ENCODE measurements around the gene NAV1. TPM values are rescaled to one million over a fixed set of nuclear protein-coding genes. Genes with fewer than 3 reads are reported as not detected.

Gene NAV1
- total and polyA plus RNA-seq, 10 donors: 1.1 to 37.2 (median 20.3) TPM

DNA sequence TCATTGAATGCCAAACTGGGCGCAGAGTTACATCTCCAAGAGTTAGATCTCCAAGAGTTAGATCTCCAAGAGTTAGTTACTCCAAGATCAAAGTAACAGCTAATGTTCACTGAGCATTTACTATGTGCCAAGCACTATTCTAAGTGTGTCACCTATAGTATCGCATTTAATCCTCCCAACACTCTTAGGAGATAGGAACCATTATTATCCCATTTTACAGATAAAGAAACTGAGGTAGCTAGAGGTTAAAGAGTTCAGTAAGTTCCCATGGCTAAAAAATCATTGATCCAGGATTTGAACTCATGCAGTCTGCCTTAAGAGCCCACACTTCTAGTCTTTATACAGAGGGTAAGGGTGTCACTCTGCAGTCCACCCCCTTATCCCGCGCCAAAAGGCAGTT, 1.5 kb upstream of the NAV1 start:
- 91 to 96% (median 93%) methylated on average over 4 of the region's 4 CpGs for WGBS, 5 donors

DNA sequence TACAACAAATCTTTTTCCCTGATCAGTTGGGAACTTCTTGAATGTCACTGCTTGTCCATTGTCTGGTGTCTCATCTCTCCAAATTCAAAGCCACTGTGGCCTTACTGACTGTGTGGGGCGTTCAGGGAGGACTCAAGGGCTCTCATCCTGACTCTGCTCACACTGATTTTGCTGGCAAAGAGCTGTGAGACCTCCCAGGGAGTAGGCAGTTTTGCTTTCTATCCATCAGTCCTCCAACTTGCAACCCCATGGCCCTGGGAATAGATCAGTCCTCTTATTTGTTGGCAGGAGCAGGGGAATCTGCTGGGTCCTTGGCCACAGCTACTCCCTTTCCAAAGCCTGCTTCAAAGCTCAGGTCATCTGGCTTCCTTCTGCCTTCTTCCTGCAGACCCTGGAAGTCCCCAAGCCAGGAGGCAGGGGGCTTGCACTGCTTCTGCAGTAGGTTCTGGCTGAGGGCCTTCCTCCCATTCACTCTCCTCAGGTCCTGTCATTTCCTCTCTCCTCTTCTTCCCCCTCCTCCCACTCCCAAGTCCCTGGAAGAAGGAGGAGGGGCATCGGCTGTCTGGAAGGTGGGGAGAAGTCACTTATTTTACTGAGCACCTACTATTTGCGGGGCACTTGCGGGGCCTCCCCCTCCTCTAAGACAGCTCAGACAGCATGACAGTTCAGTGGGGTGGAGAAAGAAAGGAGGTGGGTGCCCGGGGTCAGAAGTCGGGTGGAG, 876 bp upstream of the NAV1 start:
- peak overlapping the region in 7 of 8 donors; percentile 56 to 82 (median 78) for H3K27ac ChIP-seq
- TF ChIP-seq, protein P1, sequence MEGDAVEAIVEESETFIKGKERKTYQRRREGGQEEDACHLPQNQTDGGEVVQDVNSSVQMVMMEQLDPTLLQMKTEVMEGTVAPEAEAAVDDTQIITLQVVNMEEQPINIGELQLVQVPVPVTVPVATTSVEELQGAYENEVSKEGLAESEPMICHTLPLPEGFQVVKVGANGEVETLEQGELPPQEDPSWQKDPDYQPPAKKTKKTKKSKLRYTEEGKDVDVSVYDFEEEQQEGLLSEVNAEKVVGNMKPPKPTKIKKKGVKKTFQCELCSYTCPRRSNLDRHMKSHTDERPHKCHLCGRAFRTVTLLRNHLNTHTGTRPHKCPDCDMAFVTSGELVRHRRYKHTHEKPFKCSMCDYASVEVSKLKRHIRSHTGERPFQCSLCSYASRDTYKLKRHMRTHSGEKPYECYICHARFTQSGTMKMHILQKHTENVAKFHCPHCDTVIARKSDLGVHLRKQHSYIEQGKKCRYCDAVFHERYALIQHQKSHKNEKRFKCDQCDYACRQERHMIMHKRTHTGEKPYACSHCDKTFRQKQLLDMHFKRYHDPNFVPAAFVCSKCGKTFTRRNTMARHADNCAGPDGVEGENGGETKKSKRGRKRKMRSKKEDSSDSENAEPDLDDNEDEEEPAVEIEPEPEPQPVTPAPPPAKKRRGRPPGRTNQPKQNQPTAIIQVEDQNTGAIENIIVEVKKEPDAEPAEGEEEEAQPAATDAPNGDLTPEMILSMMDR (IDR thresholded peaks at IDR 0.05 in 8 of 11, conservative IDR thresholded peaks at IDR 0.05 in 3 of 11): no peak
- TF ChIP-seq POLR2A (IDR thresholded peaks at IDR 0.05) (no peak), POLR2AphosphoS5 (IDR thresholded peaks at IDR 0.05) (peak in 1 of 3 donors; percentile 15)
- peaks cover 0 to 55% (median 24%) of the 10 kb centered on the region in 7 donors for H3K27me3 ChIP-seq (replicated peaks in 1 of 7)
- H3K4me3 ChIP-seq: peak overlapping the region in 7 of 8 donors; percentile 37 to 78 (median 57)
- intact Hi-C loops (cut with DNase I; ENCODE audit: low total_unique reads): no loop called here
- DNase-seq: no peak
- WGBS, 5 donors: 10 to 31% (median 17%) methylated on average over 6 of the region's 6 CpGs
- H3K4me1 ChIP-seq: peaks cover 15 to 85% (median 67%) of the 10 kb centered on the region in 6 donors
- H3K9me3 ChIP-seq: no peaks in the 10 kb centered on the region
- peaks cover 0 to under 1% (median 0%) of the 10 kb centered on the region in 6 donors for H3K36me3 ChIP-seq

More for the DNA sequence above, 1.5 kb upstream of the NAV1 start:
- H3K4me3 ChIP-seq: no peak overlapping the region
- no peak for DNase-seq
- peaks cover 15 to 80% (median 63%) of the 10 kb centered on the region in 6 donors for H3K4me1 ChIP-seq
- H3K9me3 ChIP-seq: no peaks in the 10 kb centered on the region
- H3K27me3 ChIP-seq (replicated peaks in 1 of 7): peaks cover 0 to 55% (median 24%) of the 10 kb centered on the region in 7 donors
- H3K36me3 ChIP-seq: peaks cover 0 to 6% (median 0%) of the 10 kb centered on the region in 6 donors
- TF ChIP-seq POLR2A (IDR thresholded peaks at IDR 0.05) (no peak), POLR2AphosphoS5 (IDR thresholded peaks at IDR 0.05) (no peak)
- TF ChIP-seq, protein P1 (IDR thresholded peaks at IDR 0.05 in 8 of 11, conservative IDR thresholded peaks at IDR 0.05 in 3 of 11): no peak
- intact Hi-C loops (cut with DNase I; ENCODE audit: low total_unique reads): no loop called here
- peak overlapping the region in 5 of 8 donors; percentile 42 to 82 (median 78) for H3K27ac ChIP-seq

DNA sequence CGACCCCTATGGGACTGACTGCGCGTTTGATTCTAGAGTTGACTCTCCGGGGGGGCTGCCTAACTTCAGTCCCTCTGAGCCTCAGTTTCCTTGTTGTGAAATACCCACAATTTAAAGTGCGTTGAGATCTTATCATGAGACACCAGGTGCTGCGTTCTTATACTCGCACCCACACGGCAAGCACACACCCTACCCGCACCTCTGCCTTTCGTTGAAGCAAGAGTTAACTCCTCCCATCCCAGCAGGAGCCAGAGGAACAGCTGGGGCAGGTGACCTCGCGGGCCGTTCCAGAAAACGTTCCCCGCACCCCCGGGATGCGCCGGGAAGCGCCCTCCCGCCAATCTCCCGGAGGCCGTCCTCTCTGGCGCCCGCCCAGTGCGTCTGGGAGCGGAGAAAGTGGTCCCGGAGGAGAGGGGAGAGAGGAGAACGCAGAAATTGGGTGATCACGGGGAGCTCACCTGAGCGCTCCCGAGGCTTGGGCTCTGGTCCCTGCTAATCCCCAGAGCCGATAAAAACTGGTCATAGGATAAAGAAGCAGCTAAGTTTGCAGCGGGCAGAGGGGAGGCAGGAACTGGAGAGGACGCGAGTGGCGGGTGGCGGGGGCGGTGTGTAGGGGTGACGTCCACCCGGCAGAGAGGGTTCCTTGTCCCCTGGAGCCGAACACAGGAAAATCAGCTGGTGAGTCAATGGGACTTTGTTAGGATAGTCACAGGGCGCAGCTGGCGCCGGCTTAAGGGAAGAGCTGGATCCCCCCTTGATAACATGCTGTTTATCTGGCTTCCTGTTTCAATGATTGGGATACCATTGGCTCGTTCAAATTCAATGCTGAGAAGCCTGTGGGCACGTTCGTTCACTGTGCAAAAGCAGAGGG, 869 bp downstream of the NAV1 start:
- WGBS, 5 donors: 0 to 3% (median 1%) methylated on average over 45 to 47 of the region's 47 CpGs
- H3K27ac ChIP-seq: peak overlapping the region in 7 of 8 donors; percentile 9 to 82 (median 78)
- H3K27me3 ChIP-seq (replicated peaks in 1 of 7): peaks cover 0 to 55% (median 24%) of the 10 kb centered on the region in 7 donors
- intact Hi-C loops (cut with DNase I; ENCODE audit: low total_unique reads): no loop called here
- no peaks in the 10 kb centered on the region for H3K9me3 ChIP-seq
- TF ChIP-seq POLR2AphosphoS5 (IDR thresholded peaks at IDR 0.05) (peak; percentile 18 to 55 (median 54)), POLR2A (IDR thresholded peaks at IDR 0.05) (no peak)
- peaks cover 15 to 99% (median 73%) of the 10 kb centered on the region in 6 donors for H3K4me1 ChIP-seq
- no peak for DNase-seq
- no peaks in the 10 kb centered on the region for H3K36me3 ChIP-seq
- H3K4me3 ChIP-seq: peak overlapping the region; percentile 37 to 78 (median 54)

DNA sequence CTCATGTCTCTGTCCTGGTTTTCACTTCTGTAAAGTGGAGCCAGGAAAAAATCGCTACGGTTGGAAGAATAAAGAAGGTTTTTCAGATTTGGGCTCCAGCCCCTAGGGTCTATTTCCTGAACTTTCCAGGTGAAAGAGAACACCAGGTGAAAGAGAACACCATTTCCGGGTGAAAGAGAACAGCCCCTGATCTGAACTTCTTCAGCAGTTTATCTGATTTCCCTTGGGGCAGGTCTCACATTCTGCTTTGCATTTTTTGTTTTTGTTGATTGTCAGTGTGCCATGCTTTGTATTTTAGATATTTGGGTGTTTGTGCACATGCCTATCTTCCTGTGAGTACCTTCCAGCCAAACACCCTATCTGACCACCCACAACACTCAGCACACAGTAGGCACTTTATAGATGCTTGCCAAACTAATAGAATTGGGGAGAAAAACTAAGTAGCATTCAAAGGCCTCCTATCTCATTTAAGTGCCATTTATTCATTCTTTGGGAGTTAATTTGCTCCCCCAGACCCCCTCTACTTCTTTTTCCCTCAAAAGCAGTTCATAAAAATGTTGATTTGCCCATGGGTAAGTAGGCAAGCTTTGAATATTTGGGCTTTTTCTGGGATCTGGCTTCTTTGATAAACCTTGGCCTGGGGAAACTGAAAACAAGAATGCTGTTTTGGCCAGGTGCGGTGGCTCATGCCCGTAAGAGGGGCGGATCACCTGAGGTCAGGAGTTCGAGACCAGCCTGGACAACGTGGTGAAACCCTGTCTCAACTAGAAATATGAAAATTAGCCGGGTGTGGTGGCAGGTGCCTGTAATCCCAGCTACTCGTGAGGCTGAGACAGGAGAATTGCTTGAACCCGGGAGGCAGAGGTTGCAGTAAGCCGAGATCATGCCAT, 2.2 kb downstream of the NAV1 start:
- DNase-seq: no peak
- H3K4me3 ChIP-seq: peak overlapping the region in 1 of 8 donors; percentile 78
- 84 to 89% (median 85%) methylated on average over 12 of the region's 12 CpGs for WGBS, 5 donors
- H3K27ac ChIP-seq: peak overlapping the region in 7 of 8 donors; percentile 14 to 82 (median 72)
- H3K4me1 ChIP-seq: peaks cover 15 to 90% (median 68%) of the 10 kb centered on the region in 6 donors
- H3K36me3 ChIP-seq: no peaks in the 10 kb centered on the region
- no peaks in the 10 kb centered on the region for H3K9me3 ChIP-seq
- peaks cover 0 to 48% (median 24%) of the 10 kb centered on the region in 7 donors for H3K27me3 ChIP-seq (replicated peaks in 1 of 7)
- TF ChIP-seq POLR2A (IDR thresholded peaks at IDR 0.05): no peak
- TF ChIP-seq, protein P1 (IDR thresholded peaks at IDR 0.05 in 8 of 11, conservative IDR thresholded peaks at IDR 0.05 in 3 of 11): no peak
- no peak for TF ChIP-seq POLR2AphosphoS5 (IDR thresholded peaks at IDR 0.05)
- intact Hi-C loops (cut with DNase I; ENCODE audit: low total_unique reads): no loop called here

Data from spleen (tissue), 11 donors.